Renal cortical epithelial cell (primary cell): ENCODE data around the gene DNAJC12. TPM values are rescaled to one million over a fixed set of nuclear protein-coding genes. Genes with fewer than 3 reads are reported as not detected.
"Not testable (repeated sequence)": the region's sequence is repeated elsewhere in the genome, so short reads cannot be mapped to it uniquely, and the experiment has no call there.

Experiments used
- DNase-seq: peaks from one replicate; pipeline ENCODE4 v3.0.0-alpha.2; 2011; ENCODE audit warnings: low read depth
- total RNA-seq: library from RNA; depleted of rRNA; stranded (reverse); fragments of >200 nt; gene quantifications from 2 replicates; pipeline ENCODE4 v1.2.3, GENCODE V29; 2014

DNAJC12 gene
- total RNA-seq, 1 donor from 2014 or later: 13.3 TPM

GRCh38 chr10:67792653-67793052 lies 45.3 kb downstream of the DNAJC12 start:
- no peak for DNase-seq

DNA sequence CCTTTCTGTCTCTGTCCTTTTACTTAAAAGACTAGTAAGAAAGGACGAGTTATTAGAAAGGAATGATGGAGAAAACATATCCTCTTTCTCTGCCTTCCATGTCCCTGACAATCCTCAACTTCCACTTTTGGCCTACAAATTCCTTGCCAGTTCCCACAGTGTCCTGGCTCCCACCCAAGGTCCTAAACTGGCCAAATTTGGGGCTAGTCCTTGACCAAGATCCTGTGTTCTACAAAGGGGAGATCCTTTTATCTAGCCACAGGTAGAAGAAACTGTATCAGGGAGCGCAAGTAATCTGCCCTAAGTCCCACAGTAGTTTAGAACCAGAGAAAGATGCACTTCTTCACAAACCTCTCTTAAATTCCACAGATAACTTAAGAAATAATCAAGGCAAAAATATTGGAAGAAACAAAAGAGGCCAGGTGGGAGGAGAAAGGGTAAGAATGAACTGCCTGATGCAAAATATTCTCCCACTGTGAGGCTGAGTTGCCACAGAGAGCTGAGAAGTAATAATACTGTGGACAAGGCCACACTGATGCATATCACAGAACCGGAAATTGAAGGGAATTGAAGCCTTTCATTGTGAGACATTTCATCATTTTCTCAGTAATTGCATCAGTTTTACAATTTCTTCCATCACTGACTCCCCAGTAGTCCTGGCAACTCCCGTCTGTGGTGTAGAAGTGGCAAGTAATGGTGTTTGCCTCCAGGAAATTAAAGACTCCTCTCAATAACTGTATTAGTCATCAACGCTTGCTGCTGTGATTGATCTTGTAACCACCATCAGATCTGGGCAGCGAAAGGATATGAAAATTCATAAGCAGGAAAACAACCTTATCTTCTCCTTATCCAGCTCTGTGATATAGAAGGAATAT lies 47.2 kb downstream of the DNAJC12 start:
- DNase-seq: peak; percentile 91

DNA sequence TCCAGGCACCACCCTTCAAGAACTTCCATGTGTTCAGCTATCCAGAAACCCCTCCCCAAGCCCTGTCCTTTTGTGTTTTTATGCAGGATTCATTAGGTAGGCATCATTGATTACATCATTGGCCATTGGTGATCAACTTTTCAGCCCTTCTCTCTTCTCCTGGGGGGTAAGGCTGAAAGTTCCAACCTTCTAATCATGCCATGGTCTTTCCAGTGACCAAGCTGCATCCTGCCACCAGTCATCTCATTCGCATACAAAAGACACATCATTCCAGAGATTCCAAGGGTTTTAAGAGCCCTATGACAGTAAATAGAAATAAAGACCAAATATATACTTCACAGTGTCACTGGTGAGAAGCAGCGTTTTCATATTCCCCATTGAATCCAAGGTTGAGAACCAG lies 48.2 kb downstream of the DNAJC12 start:
- DNase-seq: peak; percentile 51

GRCh38 chr10:67788028-67788886 lies 49.7 kb downstream of the DNAJC12 start:
- peak; percentile 26 for DNase-seq

GRCh38 chr10:67785098-67785497 lies 52.9 kb downstream of the DNAJC12 start:
- DNase-seq: no peak

GRCh38 chr10:67784474-67784873 lies 53.5 kb downstream of the DNAJC12 start:
- DNase-seq: no peak

- DNase-seq: no peak
Observed at GRCh38 chr10:67783606-67784294, 54.2 kb downstream of the DNAJC12 start.

- no peak for DNase-seq
Observed at GRCh38 chr10:67782530-67782929, 55.5 kb downstream of the DNAJC12 start.

- DNase-seq: no peak
Observed at GRCh38 chr10:67780759-67781538, 57.0 kb downstream of the DNAJC12 start.

DNA sequence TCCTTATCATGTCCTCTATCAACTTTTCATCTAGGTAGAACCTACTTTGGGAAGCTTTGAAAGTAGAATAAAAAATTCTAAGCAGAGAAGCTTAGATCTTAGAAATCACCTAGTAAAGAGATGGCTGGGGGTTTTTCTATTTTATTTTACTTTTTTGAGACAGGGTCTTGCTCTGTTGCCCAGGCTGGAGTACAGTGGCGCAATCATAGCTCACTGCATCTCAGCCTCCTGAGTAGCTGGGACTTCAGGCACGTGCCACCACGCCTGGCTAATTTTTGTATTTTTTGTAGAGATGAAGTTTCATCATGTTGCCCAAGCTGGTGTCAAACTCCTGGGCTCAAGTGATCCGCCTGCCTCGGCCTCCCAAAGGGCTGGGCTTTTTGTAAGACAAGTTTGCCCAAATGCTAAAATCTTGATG lies 57.8 kb downstream of the DNAJC12 start:
- DNase-seq: not testable (repeated sequence)

DNA sequence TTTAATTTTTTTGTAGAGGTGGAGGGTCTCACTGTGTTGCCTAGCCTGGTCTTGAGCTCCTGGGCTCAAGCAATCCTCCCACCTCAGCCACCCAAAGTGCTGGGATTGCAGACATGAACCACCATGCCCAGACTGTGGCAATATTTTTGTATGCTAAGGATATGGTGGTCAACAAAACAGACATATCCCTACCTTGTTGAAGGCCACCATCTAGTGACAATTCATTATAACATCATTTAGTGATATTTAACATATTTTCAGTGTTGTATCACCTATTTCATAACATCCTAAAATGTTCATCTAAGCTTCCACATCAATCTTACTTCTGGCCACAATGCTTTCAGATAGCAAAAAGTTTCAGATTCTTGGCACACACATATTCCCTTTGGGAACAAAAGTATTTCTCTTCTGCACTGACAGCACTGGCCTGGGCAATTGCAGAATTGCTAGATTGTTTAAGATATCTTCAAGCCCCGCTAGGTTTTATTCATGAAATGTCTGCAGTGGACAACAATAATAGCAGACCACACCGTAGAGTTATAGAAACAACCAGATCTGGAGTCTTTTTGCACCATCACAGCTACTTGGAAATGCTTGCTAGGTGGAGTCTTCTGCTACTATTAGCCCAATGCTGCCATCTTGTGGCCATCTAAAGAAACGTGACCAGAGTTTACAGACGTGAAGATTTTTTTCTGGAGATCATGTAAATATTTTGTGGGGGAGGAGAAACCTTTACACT lies 58.4 kb downstream of the DNAJC12 start:
- peak; percentile 83 for DNase-seq

GRCh38 chr10:67776371-67776770 lies 61.6 kb downstream of the DNAJC12 start:
- no peak for DNase-seq

GRCh38 chr10:67775279-67775678 lies 62.7 kb downstream of the DNAJC12 start:
- DNase-seq: no peak

DNA sequence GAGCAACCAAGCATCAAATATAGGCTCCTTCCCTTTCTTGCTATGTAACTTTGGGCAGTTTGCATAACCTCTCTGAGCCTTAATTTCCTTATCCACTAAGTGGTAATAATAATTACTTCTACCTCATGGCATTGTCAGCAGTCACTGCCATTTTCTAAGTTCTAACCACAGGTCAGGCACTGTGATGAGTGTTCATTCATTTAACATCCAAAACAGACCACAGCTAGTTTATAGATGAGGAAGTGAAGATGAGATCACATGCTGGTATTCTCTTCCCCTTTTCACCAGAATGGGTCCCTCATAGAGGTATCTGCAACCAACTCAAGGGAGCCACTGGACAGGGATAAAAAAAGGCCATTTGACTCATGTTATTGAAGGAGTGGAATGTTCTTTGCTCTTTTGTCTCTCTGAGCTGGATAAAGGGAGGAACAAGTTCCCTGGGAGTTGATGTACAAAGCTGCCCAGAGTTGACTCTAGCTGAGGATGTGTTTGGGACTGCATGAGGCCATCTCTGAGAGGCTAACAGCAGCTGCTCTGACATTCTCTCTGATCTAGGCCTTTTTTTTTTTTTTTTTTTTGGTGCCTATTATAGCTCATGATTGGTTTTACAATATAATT lies 65.0 kb downstream of the DNAJC12 start:
- peak; percentile 50 for DNase-seq

- DNase-seq: no peak
Observed at GRCh38 chr10:67772151-67772550, 65.8 kb downstream of the DNAJC12 start.

DNA sequence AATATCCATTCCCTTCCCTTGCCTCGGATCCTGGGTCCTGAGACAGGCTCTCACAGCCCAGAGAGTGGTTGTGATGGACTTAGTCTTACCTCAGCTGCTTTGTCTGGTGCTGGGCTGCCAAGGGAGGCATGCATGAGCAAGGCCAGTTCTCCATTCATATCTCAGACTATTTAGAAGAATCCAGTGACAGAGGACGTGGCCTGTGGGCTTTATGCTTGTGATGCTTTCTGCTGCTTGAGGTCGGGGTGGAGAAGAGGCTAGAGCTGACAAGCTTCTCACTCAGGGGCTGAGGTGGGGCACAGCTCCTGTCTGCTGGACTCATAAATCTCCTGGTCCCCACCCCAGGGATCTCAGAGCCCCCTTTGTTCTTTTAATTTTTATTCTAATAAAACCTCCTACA lies 66.8 kb downstream of the DNAJC12 start:
- DNase-seq: no peak

DNA sequence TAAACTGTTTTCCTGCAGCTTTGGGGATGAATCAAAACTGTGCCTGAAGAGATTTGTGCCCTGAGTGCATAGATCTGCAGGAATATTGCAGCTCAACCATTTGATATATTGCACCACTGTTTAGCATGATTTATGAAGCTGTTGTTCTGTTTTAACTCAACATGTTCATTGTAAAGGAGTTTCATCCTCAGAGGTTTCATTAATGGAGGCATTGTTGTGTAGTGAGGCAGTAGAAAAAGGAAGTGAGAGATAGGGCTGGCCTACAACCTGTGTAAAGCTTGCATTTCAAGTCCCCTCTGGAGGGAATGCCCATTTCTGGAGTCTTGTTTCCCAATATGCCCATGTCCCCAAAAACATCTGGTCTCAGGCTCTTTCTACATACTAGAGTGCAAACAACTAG lies 67.5 kb downstream of the DNAJC12 start:
- no peak for DNase-seq

GRCh38 chr10:67767244-67767643 lies 70.7 kb downstream of the DNAJC12 start:
- no peak for DNase-seq

DNA sequence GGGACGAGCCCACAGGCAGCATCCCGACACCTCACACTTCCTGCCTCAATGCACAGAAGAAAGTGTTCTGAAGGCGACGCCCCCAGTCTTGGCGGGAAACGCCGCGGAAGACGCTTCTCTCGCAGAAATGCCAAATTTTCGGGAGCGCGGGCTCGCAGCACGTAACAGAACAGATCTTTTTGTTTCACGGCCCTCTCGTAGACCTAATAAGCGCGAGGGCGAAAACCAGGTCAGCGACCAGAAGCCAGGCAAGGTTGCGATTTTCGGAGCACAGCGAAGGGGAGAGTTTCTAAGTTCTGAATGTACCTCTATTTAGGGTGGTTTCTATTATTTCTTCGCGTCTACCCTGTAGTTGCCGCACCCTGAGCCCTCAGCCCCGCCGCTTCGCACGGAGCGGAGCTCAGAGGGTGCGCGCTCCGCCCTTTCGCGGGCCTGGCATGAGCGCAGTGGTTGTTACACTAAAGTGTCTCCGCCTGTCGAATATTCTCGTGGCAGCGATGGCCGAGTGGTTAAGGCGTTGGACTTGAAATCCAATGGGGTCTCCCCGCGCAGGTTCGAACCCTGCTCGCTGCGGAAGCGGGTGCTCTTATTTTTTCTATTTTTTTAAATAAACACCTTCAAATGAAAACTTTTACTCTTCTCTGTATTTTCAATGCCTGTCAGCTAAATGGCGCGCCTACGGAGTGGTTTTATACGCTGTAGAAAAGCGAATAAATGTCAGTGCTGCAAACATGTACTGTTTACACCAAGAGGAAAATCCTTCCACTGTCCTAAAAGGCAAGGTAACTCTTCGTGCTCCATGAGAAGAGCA lies 73.8 kb downstream of the DNAJC12 start:
- DNase-seq: peak; percentile 88
